ENCODE results near the gene TSC1.

- TF ChIP-seq CTCF (IDR thresholded peaks at IDR 0.05): no peak
- no peak for TF ChIP-seq ELK1 (IDR thresholded peaks at IDR 0.05; ENCODE audit: low read depth, low read length)
- no peak for TF ChIP-seq JUNB (IDR thresholded peaks at IDR 0.05)
- TF ChIP-seq EP300 (IDR thresholded peaks at IDR 0.05): no peak
- TF ChIP-seq CHD4 (IDR thresholded peaks at IDR 0.05; ENCODE audit: borderline replicate concordance): no peak
- TF ChIP-seq POLR2AphosphoS2 (conservative IDR thresholded peaks at IDR 0.05; ENCODE audit: low read length): no peak
These were observed 64.7 kb downstream of the TSC1 start for GRCh38 chr9:132879457-132880323.
